Fibroblast of skin of left quadriceps (primary cell): ENCODE results near the gene FASTK.

ENCODE experiments used
- DNase-seq, 2 experiments: peaks; one replicate each; pipeline ENCODE4 v3.0.0-alpha.2; 2013; ENCODE audit warnings: low read depth in 2 of 2

Gene FASTK

GRCh38 chr7:151081170-151082101 lies 827 bp upstream of the FASTK start:
- no peak for DNase-seq

- DNase-seq: no peak
Measured at GRCh38 chr7:151080067-151080521, 515 bp downstream of the FASTK start.

DNA sequence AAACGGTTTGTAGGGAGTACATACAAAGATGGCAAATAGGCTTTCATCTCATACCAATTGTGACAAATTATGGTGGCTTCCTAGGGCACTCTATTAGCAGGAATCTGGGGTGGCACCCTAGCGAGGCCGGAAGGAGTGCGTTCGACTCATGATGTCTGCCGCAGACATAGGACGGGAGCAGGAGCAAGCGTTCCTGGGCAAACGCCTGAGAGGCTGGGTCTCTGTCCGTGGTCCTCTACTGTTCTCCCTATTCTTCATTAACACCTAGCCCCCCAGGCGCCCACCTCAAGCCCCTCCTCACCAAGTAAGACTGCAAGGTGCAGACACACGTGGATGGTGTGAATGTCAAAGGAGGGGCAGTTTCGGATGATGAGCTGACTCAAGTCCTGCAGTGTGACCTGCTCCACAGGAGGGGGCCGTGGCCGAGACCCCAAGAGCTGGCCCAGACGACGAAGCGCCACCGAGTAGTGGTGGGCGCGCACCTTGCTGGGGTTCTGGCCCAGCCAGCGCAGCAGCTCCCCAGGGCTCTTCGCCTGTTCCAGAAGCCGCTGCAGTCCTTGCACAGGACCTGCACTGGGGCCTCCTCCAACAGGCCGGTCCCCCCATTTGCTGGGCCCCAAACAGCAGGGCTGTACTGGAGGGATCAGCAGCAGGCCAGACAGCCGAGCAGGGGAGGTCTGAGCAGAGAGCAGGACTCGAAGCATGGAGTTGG lies 1.3 kb downstream of the FASTK start:
- no peak for DNase-seq

DNA sequence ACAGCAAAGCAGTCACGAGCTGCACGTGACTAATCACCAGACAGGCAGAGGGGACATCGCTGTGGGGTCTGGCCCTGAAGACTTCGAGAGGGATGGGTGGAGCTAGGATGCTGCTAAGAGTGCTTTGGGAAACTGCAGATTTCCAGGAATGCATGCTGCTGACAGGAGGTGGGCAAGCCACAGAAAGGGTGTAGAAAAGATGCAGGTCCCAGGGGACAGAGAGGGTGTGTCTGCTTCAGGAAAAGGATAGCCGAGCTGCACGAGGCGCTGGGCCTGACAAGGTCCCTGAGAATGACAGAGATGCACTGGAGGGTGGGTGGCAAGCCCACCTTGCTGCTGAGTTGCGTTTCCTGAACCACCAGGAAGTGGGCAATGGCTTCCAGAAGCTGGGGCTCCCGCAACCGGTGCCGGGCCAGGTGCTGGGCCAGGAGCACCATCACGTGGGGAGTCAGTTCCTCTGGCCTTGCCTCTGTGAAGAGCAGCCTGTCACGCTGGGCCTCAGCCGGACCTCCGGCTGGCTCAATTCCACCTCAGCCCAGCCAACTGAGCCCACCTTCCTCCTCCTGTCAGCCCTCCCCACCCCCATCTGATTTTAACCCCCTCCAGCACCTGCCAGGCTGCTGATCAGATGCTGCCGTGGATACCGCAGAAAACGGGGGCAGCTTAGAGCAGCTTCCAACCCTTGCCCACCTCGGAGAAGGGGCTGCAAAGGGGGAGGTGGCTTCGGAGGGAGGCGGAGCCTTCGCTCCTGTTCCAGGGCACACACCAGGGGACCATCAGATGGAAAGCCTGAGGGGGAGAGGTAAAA lies 2.2 kb downstream of the FASTK start:
- no peak for DNase-seq

GRCh38 chr7:151077705-151078232 lies 2.8 kb downstream of the FASTK start:
- no peak for DNase-seq

GRCh38 chr7:151076863-151077704 lies 3.5 kb downstream of the FASTK start:
- no peak for DNase-seq

DNA sequence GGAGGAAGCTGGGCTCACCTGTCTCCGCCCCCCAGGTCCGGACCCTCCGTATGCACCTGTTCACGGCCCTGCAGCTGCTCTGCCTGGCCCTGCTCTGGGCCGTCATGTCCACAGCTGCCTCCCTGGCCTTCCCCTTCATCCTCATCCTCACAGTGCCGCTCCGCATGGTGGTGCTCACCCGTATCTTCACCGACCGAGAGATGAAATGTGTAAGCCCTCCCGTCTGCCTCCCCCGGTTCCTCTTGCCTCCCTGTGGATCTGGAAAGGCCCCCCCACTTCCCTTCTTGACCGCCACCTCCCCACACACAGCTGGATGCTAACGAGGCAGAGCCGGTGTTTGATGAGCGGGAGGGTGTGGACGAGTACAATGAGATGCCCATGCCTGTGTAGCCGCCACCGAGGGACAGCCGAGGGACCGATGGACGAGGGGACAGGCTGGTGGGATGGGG lies 4.6 kb downstream of the FASTK start:
- DNase-seq: no peak

GRCh38 chr7:151075662-151075971 lies 5.0 kb downstream of the FASTK start:
- no peak for DNase-seq

DNA sequence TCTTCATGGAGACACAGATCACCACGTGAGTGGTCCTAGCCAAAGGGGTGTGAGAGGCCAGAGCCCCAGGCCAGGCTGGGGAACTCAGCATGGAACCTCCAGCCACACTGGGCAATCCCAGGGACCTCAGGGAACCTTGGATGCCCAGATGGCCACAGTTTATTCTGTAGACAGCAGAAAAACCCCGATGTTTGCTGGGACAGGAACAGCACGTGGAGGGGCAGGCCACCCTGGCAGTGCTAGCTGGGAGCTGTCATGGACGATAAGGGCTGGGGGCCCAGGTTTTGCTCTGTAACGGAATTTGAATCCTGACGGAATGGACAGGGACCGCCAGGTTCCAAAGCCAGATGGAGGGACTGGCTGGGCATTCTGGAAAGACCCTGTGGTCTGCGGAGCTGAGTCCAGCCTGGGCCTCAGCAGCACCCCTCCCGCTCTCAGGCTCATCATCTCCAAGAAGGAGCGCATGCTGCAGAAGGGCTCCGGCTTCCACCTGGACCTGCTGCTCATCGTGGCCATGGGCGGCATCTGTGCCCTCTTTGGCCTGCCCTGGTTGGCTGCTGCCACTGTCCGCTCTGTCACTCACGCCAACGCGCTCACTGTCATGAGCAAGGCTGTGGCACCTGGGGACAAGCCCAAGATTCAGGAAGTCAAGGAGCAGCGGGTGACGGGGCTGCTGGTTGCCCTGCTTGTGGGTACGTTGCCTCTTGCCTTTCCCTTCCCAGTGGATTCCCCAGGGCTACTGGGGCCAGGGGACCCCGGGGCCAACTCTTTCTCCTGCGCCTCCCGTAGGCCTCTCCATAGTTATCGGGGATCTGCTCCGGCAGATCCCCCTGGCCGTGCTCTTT lies 5.6 kb downstream of the FASTK start:
- no peak for DNase-seq

DNA sequence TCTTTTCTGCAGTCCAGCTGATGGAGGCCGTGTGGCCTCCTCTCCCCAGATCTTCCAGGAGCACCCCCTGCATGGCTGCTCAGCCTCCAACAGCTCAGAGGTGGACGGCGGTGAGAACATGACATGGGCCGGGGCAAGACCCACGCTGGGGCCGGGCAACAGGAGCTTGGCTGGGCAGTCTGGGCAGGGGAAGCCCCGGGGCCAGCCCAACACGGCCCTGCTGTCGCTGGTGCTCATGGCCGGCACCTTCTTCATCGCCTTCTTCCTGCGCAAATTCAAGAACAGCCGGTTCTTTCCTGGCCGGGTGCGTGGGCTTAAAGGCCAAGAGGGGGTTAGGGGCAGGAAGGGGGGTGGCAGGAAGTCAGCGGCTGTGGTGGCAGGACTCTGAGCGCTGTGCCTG lies 6.6 kb downstream of the FASTK start:
- DNase-seq: no peak

DNA sequence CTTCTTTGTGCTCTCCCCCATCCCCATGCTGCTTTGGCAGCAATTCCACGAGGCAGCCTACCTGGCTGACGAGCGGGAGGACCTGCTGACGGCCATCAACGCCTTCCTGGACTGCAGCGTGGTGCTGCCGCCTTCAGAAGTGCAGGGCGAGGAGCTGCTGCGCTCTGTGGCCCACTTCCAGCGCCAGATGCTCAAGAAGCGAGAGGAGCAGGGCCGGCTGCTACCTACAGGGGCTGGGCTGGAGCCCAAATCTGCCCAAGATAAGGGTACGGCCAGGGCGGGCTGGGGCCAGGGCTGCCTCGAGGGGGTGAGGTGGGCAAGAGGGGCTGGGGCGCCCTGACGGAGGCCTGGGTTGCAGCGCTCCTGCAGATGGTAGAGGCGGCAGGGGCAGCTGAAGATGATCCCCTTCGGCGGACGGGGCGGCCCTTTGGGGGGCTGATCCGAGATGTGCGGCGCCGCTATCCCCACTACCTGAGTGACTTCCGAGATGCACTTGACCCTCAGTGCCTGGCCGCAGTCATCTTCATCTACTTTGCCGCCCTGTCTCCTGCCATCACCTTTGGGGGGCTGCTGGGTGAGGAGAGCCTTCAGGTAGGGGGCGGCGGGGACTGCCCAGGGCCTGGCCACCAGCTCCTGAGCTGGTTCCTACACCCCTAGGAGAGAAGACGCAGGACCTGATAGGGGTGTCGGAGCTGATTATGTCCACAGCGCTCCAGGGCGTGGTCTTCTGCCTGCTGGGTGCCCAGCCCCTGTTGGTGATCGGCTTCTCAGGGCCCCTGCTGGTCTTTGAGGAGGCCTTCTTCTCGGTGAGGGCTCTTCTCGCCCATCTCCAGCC lies 9.4 kb downstream of the FASTK start:
- no peak for DNase-seq

- DNase-seq: no peak
Measured at GRCh38 chr7:151070574-151070960, 10.0 kb downstream of the FASTK start.

DNA sequence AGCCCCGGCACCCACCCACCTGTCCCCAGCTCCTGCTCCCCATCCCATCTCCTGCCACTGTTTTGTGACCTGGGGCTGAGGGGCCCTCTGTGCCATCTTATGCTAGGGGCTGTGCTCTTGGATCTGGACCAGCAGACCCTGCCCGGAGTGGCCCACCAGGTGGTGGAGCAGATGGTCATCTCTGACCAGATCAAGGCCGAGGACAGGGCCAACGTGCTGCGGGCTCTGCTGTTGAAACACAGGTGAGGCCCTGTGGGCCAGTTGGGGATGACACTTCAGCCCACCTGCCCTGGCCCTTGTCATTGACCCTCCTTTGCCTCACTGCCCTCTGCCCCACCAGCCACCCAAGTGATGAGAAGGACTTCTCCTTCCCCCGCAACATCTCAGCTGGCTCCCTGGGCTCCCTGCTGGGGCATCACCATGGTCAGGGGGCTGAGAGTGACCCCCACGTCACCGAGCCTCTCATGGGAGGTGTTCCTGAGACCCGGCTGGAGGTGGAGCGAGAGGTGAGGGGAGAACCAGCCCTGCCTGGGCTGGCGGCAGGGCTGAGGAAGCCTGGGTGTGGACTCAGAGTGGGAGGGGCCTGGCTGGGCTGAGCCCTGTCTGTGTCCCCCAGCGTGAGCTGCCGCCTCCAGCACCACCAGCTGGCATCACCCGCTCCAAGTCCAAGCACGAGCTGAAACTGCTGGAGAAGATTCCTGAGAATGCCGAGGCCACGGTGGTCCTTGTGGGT lies 10.6 kb downstream of the FASTK start:
- no peak for DNase-seq

DNA sequence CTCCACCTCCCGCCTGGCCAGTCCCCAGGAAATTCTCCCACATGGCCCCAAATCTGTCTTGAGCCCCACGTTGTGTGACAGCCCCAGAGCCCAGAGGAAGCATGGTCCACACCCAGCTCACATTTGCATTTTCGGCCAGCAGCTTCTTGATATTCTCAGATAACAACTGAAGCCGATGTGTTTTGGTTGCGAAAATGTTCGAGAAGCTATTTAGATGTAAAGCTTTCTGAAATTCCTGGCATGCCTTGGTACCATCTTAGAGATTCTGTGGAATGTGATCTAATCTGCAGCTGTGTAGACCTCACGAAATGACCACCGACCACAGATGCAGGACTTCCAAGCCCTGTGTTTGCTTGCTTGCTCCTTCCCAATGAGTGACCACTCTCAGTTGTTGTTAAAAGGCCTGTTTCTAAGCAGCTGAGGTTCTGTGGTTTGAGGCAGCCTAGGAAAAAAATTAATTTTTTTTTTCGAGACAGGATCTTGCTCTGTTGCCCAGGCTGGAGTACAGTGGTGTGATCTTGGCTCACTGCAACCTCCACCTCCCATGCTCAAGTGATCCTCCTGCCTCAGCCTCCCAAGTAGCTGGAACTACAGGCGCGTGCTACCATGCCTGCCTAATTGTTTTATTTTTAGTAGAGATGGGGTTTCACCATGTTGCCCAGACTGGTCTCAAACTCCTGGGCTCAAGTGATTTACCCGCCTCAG lies 12.4 kb downstream of the FASTK start:
- no peak for DNase-seq

GRCh38 chr7:151066273-151066974 lies 14.2 kb downstream of the FASTK start:
- DNase-seq: no peak

GRCh38 chr7:151065516-151065915 lies 15.1 kb downstream of the FASTK start:
- DNase-seq: no peak

GRCh38 chr7:151064993-151065392 lies 15.6 kb downstream of the FASTK start:
- no peak for DNase-seq
